Muscle of leg (tissue), 11 donors: ENCODE data around the gene GFI1B. TPM values are rescaled to one million over a fixed set of nuclear protein-coding genes. Genes with fewer than 3 reads are reported as not detected.
A peak's percentile ranks its signal among the peaks of the same experiment; 100 is the strongest.
"Not testable (repeated sequence)": the region's sequence is repeated elsewhere in the genome, so short reads cannot be mapped to it uniquely, and the experiment has no call there.

Experiments used
- DNase-seq: peaks from one replicate; pipeline ENCODE4 v3.0.0; 2013
- H3K27ac ChIP-seq: one replicate; pipeline ENCODE4 v1.5.1; 2013; ENCODE audit warnings: mild to moderate bottlenecking, low read length, control low read depth
- H3K27me3 ChIP-seq: one replicate; pipeline ENCODE4 v1.6.1; 2013; ENCODE audit warnings: low read length; ENCODE audit not compliant: control insufficient read depth, insufficient read depth
- H3K36me3 ChIP-seq: one replicate; pipeline ENCODE4 v1.6.1; 2013; ENCODE audit warnings: low read length; ENCODE audit not compliant: control insufficient read depth, insufficient read depth
- H3K4me1 ChIP-seq: one replicate; pipeline ENCODE4 v1.6.1; 2013; ENCODE audit warnings: low read length; ENCODE audit not compliant: control insufficient read depth, insufficient read depth
- H3K4me3 ChIP-seq: one replicate; pipeline ENCODE4 v1.5.1; 2013; ENCODE audit warnings: low read length, control low read depth
- H3K9me3 ChIP-seq: replicated peaks from 2 replicates; pipeline ENCODE4 v1.6.1; 2013; ENCODE audit warnings: low read depth, low read length; ENCODE audit not compliant: control insufficient read depth
- WGBS: methylation state at CpG from one replicate; pipeline ENCODE4 v1.1.5; 2013; ENCODE audit warnings: missing lambda C conversion rate; ENCODE audit not compliant: insufficient coverage; 5-methylcytosine and 5-hydroxymethylcytosine counted together
- polyA plus RNA-seq, 8 donors: library from polyadenylated mRNA; unstranded; fragments of 120-200 nt; gene quantifications; one replicate each; pipeline versions ENCODE4 v1.2.1 to v1.2.3, GENCODE V29; 2013; ENCODE audit warnings: inconsistent platforms in 1 of 8, low replicate concordance in 1 of 8; ENCODE audit not compliant: insufficient read length in 8 of 8, insufficient read depth in 1 of 8
- total RNA-seq: library from RNA; stranded (reverse); fragments of 120-200 nt; gene quantifications from one replicate; pipeline ENCODE4 v1.2.4, GENCODE V29; 2013

Gene GFI1B
- total and polyA plus RNA-seq, 9 donors = 0.13 to 1.1 (median 0.63) TPM

DNA sequence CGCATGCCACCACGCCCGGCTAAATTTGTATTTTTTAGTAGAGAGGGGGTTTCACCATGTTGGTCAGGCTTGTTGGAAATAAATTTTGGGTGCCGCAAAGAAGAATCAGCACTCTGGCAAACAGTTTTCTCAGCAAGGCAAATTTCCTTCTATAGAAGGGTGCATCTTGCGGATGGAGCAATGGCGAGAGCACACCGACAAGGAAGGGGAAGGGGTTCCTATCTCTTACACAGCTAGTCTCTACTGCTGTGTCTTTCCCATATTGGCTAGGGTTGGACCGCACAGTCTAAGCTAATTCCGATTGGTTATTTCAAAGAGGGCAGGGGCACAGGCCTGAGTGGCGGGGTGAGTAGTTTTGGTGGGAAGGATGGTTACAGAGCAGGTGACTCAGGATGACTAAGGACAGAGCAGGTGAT is 53.0 kb downstream of the GFI1B start:
- Histone ChIP-seq H3K27ac (no peak overlapping the region), H3K36me3 (peaks cover 15% of the 10 kb centered on the region), H3K9me3 (no peaks in the 10 kb centered on the region), H3K27me3 (no peaks in the 10 kb centered on the region), H3K4me1 (peaks cover 17% of the 10 kb centered on the region), H3K4me3 (peak overlapping the region; percentile 95)
- DNase-seq = no peak
- 63% methylated on average over 6 of the region's 10 CpGs for WGBS

DNA sequence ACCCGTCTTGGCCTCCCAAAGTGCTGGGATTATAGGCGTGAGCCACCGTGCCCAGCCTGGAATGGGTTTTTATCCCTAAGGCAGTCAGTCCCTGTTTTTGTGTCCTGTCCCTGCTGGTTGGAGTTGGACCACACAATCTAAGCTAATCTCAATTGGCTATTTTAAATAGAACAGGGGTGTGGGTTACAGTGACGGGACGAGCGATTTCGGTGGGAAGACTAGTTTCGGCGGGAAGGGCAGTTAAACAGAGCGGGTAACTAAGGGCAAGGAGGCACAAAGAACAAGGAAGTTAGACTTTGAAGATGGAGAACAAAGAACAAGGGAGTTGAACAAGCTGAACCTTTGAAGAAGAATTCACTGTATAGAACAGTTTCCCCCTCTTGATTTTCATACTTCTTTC is 53.7 kb downstream of the GFI1B start:
- H3K9me3 ChIP-seq = no peaks in the 10 kb centered on the region
- H3K4me3 ChIP-seq = no peak overlapping the region
- no peaks in the 10 kb centered on the region for H3K27me3 ChIP-seq
- peaks cover 17% of the 10 kb centered on the region for H3K4me1 ChIP-seq
- H3K27ac ChIP-seq = no peak overlapping the region
- WGBS = no CpG with 5 or more reads among the region's 10 CpGs
- no peak for DNase-seq
- peaks cover 19% of the 10 kb centered on the region for H3K36me3 ChIP-seq

DNA sequence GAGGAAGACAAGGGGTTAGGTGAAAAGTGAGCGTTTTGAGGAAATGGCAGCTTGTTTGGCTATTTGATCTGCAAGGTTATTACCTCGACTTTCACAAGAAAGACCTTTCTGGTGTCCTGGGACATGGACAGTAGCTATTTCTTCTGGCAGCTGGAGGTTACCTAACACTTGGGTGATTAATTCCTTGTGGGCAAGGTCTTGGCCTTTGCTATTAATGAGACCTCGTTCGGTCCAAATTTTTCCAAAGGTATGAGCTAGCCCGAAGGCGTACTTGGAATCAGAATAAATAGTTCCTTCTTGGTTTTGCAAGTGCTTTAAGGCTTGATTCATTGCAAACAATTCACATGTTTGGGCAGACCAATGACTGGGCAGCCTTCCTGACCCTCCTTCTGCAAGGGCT is 57.2 kb downstream of the GFI1B start:
- H3K9me3 ChIP-seq = no peaks in the 10 kb centered on the region
- H3K27me3 ChIP-seq = no peaks in the 10 kb centered on the region
- no peak overlapping the region for H3K4me3 ChIP-seq
- H3K36me3 ChIP-seq = peaks cover 19% of the 10 kb centered on the region
- 83% methylated on average over 4 of the region's 6 CpGs for WGBS
- peaks cover 11% of the 10 kb centered on the region for H3K4me1 ChIP-seq
- H3K27ac ChIP-seq = no peak overlapping the region
- DNase-seq = no peak

DNA sequence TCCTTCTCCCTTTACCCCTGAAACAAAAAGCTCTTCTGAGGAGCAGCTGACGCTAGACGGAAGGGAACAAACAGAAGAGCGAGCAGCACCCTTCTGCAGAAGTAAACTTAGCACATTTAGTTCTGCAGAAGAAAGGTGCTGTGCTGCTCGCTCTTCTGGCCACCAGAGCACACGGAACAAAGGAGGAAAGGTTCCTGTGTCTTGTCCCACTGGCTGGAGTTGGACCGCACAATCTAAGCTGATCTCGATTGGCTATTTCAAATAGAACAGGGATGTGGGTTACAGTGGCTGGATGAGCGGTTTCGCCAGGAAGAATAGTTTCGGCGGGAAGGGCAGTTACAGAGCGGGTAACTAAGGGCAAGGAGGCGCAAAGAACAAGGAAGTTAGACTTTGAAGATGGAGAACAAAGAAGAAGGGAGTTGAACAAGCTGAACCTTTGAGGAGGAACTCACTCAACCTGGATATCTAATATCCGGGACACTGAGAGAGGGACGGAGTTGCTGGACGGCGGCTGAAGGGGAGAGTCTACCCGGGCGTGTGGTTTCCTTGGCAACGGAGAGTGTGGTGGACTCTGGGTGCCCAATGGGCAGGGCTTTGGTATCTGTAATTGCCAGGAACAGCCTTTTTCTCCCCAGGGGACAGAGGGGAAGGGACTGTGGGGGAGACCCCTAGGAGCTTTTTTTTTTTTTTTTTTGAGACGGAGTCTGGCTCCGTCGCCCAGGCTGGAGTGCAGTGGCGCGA is 59.5 kb downstream of the GFI1B start:
- Histone ChIP-seq H3K4me3 (no peak overlapping the region), H3K27ac (no peak overlapping the region), H3K4me1 (no peaks in the 10 kb centered on the region), H3K9me3 (no peaks in the 10 kb centered on the region), H3K27me3 (no peaks in the 10 kb centered on the region), H3K36me3 (peaks cover 34% of the 10 kb centered on the region)
- no peak for DNase-seq
- 86% methylated on average over 20 of the region's 25 CpGs for WGBS

DNA sequence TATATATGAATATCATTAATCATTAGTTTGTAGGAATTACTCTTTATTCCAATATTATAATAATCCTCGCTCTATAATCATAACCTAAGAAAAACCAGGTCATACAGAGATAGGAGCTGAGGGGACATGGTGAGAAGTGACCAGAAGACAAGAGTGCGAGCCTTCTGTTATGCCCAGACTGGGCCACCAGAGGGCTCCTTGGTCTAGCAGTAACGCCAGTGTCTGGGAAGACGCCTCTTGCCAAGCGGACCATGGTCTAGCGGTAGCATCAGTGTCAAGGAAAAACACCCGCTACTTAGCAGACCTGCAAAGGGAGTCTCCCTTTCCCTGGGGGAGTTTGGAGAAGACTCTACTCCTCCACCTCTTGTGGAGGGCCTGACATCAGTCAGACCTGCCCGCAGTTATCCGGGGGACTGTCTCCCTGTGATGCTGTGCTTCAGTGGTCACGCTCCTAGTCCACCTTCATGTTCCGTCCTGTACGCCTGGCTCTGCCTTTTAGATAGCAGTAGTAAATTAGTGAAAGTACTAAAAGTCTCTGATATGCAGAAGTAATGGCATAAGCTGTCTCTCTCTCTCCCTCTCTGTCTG is 62.5 kb downstream of the GFI1B start:
- not testable (repeated sequence) for H3K9me3 ChIP-seq, H3K27ac ChIP-seq, H3K27me3 ChIP-seq, H3K4me3 ChIP-seq, H3K4me1 ChIP-seq
- WGBS = 93% methylated on average over 3 of the region's 12 CpGs
- peak; percentile 45 for DNase-seq
- peaks cover 50% of the 10 kb centered on the region for H3K36me3 ChIP-seq

Other genes with a start within 250 kb of the GFI1B start
- 0.58 TPM for gene AK8, start 100.4 kb upstream of the GFI1B start, total RNA-seq
- gene AK8, start 100.4 kb upstream of the GFI1B start, polyA plus RNA-seq = under 1 TPM; 0.23 to 0.89 (median 0.61) TPM
- 1.9 TPM for gene SPACA9, start 99.8 kb upstream of the GFI1B start, total RNA-seq
- 1 to 10 TPM; 1.7 to 4.0 (median 2.8) TPM for gene SPACA9, start 99.8 kb upstream of the GFI1B start, polyA plus RNA-seq
- 32.2 TPM for gene TSC1, start 34.1 kb upstream of the GFI1B start, total RNA-seq
- 10 to 100 TPM; 23.8 to 34.8 (median 26.3) TPM for gene TSC1, start 34.1 kb upstream of the GFI1B start, polyA plus RNA-seq
- gene GTF3C5, start 52.3 kb downstream of the GFI1B start, total RNA-seq = 44.6 TPM
- 10 to 100 TPM; 47.1 to 55.1 (median 49.6) TPM for gene GTF3C5, start 52.3 kb downstream of the GFI1B start, polyA plus RNA-seq
- gene CEL, start 83.3 kb downstream of the GFI1B start, total RNA-seq = 1.5 TPM
- 10 to 100 TPM in 1 of 8 donors, 1 to 10 TPM in 6, under 1 TPM in 1; 0.97 to 12.0 (median 1.9) TPM for gene CEL, start 83.3 kb downstream of the GFI1B start, polyA plus RNA-seq
- gene RALGDS, start 142.5 kb downstream of the GFI1B start, total RNA-seq = 50.5 TPM
- 10 to 100 TPM; 42.5 to 53.2 (median 47.9) TPM for gene RALGDS, start 142.5 kb downstream of the GFI1B start, polyA plus RNA-seq
- 4.6 TPM for gene GBGT1, start 185.2 kb downstream of the GFI1B start, total RNA-seq
- gene GBGT1, start 185.2 kb downstream of the GFI1B start, polyA plus RNA-seq = 1 to 10 TPM; 3.2 to 5.7 (median 4.5) TPM
- gene OBP2B, start 230.6 kb downstream of the GFI1B start, total RNA-seq = not detected
- gene OBP2B, start 230.6 kb downstream of the GFI1B start, polyA plus RNA-seq = not detected